ENCODE results near the gene UBL4A. TPM values are rescaled to one million over a fixed set of nuclear protein-coding genes. Genes with fewer than 3 reads are reported as not detected.

UBL4A gene
- total RNA-seq, 1 experiment from 2014 or later, result 37.4 TPM

DNA sequence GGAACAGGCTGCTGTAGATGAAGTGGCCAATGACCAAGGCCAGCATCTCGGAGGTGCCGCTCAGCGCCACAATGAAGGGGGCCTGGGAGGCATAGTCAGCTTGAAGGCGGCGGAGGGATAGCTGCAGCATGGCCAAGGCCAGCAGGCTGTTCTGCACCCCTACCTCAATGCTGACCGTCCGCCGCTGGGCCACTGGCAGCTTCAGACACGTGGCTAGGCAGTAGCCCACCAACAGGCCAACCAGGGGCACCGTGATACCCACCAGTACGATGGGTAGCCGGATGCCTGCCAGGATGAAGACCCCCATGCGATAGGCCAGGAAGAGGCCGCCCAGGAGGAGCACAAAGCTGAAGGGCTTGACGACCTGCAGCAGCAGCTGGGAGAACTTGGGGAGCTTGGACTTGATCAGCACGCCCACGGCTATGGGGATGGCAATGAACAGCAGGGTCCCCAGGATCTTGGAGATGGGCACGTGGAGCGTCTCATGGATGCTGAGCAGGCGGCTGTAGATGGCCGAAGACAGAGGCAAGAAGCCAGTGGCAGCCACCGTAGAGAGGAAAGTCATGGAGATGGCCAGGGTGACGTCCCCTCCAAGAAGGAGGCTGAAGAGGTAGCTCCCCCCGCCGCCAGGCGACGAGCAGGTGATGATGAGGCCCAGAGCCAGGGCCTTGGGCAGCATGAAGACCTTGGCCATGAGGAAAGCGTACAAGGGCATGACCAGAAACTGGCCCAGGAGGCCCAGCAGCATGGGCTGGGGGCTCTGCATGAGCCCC, 1.3 kb upstream of the UBL4A start:
- no TSS peak for BruUV-seq (replicated peaks)
- H3K9me3 ChIP-seq (ENCODE audit: control insufficient read depth in 1 of 2, insufficient read depth in 1 of 2, low read depth in 1 of 2, low read length in 2 of 2), result no peaks in the 10 kb centered on the region
- no peak overlapping the region for H2AFZ ChIP-seq (ENCODE audit: low read depth, low read length, poor library complexity, severe bottlenecking)
- peaks cover 15% of the 10 kb centered on the region for H3K79me2 ChIP-seq (ENCODE audit: insufficient read depth, low read length)
- RAD21 ChIA-PET (ENCODE audit: low non-redundant PET in 1 of 2, low total read pairs in 2 of 2, uncharacterized antibody in 2 of 2, unreplicated experiment in 2 of 2), result no interaction called here
- CTCF ChIA-PET, result interaction anchor here (1.1 kb wide), 1 partner anchor 114 kb away, joined by 3 read pairs; no protein-coding TSS in a partner anchor
- no peak overlapping the region for H3K4me3 ChIP-seq (replicated peaks in 1 of 2; ENCODE audit: low read depth in 1 of 2, low read length in 2 of 2)
- peaks cover 7 to 36% of the 10 kb centered on the region in 2 experiments; a peak in 3 of 4 replicates for H3K4me1 ChIP-seq (ENCODE audit: control insufficient read depth in 1 of 2, insufficient read depth in 2 of 2, low read length in 2 of 2)
- H3K36me3 ChIP-seq (ENCODE audit: control insufficient read depth in 1 of 2, insufficient read depth in 2 of 2, low read length in 2 of 2), result peaks cover 0 to 10% of the 10 kb centered on the region in 2 experiments; a peak in 1 of 4 replicates
- H3K9me2 ChIP-seq (ENCODE audit: insufficient read depth), result no peaks in the 10 kb centered on the region
- intact Hi-C loops (cut with micrococcal nuclease), result no loop called here
- peak overlapping the region; percentile 92 for H3K27ac ChIP-seq (ENCODE audit: low read depth, low read length)
- peak overlapping the region; percentile 70; the same call in 1 of the 2 replicates for H3K4me2 ChIP-seq (ENCODE audit: low read length)
- no peaks in the 10 kb centered on the region for H4K20me1 ChIP-seq (ENCODE audit: insufficient read depth)
- TF ChIP-seq, protein P1, sequence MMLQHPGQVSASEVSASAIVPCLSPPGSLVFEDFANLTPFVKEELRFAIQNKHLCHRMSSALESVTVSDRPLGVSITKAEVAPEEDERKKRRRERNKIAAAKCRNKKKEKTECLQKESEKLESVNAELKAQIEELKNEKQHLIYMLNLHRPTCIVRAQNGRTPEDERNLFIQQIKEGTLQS (IDR thresholded peaks at IDR 0.05), result no peak
- no peak for TF ChIP-seq TCF7L2 (IDR thresholded peaks at IDR 0.05; ENCODE audit: borderline replicate concordance, extremely low read depth, insufficient read depth, insufficient read length)
- TF ChIP-seq JUND (IDR thresholded peaks at IDR 0.05), result no peak
- H3K27me3 ChIP-seq (ENCODE audit: insufficient read depth, low read length), result no peaks in the 10 kb centered on the region
- DNase-seq (ENCODE audit: low read depth, low spot score), result no peak
- POLR2A ChIA-PET, result no interaction called here
- H3K9ac ChIP-seq (ENCODE audit: low read length), result no peak overlapping the region
- ATAC-seq, result no peak

- CTCF ChIA-PET, result no interaction called here
- peak; percentile 71; the same call in 1 of the 2 replicates for TF ChIP-seq ZFX (IDR thresholded peaks at IDR 0.05)
- no peak for TF ChIP-seq EZH2phosphoT487 (IDR thresholded peaks at IDR 0.05; ENCODE audit: borderline replicate concordance)
- ATAC-seq, result no peak
- H3K9me2 ChIP-seq (ENCODE audit: insufficient read depth), result no peaks in the 10 kb centered on the region
- H3K9ac ChIP-seq (ENCODE audit: low read length), result peak overlapping the region; percentile 77
- POLR2A ChIA-PET, result interaction anchor here (0.6 kb wide), 1 partner anchor 117 kb away, joined by 4 read pairs; no protein-coding TSS in a partner anchor
- peak overlapping the region; percentile 92 for H3K27ac ChIP-seq (ENCODE audit: low read depth, low read length)
- H3K4me3 ChIP-seq (replicated peaks in 1 of 2; ENCODE audit: low read depth in 1 of 2, low read length in 2 of 2), result peak overlapping the region; percentile 59 to 67
- peaks cover 0 to 10% of the 10 kb centered on the region in 2 experiments; a peak in 1 of 4 replicates for H3K36me3 ChIP-seq (ENCODE audit: control insufficient read depth in 1 of 2, insufficient read depth in 2 of 2, low read length in 2 of 2)
- intact Hi-C loops (cut with micrococcal nuclease), result no loop called here
- peaks cover 15% of the 10 kb centered on the region for H3K79me2 ChIP-seq (ENCODE audit: insufficient read depth, low read length)
- no peak overlapping the region for H2AFZ ChIP-seq (ENCODE audit: low read depth, low read length, poor library complexity, severe bottlenecking)
- DNase-seq (ENCODE audit: low read depth, low spot score), result no peak
- no peaks in the 10 kb centered on the region for H3K27me3 ChIP-seq (ENCODE audit: insufficient read depth, low read length)
- H3K4me1 ChIP-seq (ENCODE audit: control insufficient read depth in 1 of 2, insufficient read depth in 2 of 2, low read length in 2 of 2), result peaks cover 7 to 32% of the 10 kb centered on the region in 2 experiments; a peak in 3 of 4 replicates
- no peaks in the 10 kb centered on the region for H4K20me1 ChIP-seq (ENCODE audit: insufficient read depth)
- no peaks in the 10 kb centered on the region for H3K9me3 ChIP-seq (ENCODE audit: control insufficient read depth in 1 of 2, insufficient read depth in 1 of 2, low read depth in 1 of 2, low read length in 2 of 2)
- BruUV-seq (replicated peaks), result no TSS peak
- RAD21 ChIA-PET (ENCODE audit: low non-redundant PET in 1 of 2, low total read pairs in 2 of 2, uncharacterized antibody in 2 of 2, unreplicated experiment in 2 of 2), result no interaction called here
- peak overlapping the region; percentile 74 for H3K4me2 ChIP-seq (ENCODE audit: low read length)
Observed at GRCh38 chrX:154486052-154486395, 391 bp downstream of the UBL4A start.
